Measurements from ENCODE around the gene KHNYN. TPM values are rescaled to one million over a fixed set of nuclear protein-coding genes. Genes with fewer than 3 reads are reported as not detected.
"Not testable (repeated sequence)": the region's sequence is repeated elsewhere in the genome, so short reads cannot be mapped to it uniquely, and the experiment has no call there.

The KHNYN gene
- polyA plus RNA-seq, 1 donor: 38.1 TPM

- DNase-seq (ENCODE audit: low read depth): no peak
Measured at GRCh38 chr14:24437736-24438067, 7.9 kb downstream of the KHNYN start.

DNA sequence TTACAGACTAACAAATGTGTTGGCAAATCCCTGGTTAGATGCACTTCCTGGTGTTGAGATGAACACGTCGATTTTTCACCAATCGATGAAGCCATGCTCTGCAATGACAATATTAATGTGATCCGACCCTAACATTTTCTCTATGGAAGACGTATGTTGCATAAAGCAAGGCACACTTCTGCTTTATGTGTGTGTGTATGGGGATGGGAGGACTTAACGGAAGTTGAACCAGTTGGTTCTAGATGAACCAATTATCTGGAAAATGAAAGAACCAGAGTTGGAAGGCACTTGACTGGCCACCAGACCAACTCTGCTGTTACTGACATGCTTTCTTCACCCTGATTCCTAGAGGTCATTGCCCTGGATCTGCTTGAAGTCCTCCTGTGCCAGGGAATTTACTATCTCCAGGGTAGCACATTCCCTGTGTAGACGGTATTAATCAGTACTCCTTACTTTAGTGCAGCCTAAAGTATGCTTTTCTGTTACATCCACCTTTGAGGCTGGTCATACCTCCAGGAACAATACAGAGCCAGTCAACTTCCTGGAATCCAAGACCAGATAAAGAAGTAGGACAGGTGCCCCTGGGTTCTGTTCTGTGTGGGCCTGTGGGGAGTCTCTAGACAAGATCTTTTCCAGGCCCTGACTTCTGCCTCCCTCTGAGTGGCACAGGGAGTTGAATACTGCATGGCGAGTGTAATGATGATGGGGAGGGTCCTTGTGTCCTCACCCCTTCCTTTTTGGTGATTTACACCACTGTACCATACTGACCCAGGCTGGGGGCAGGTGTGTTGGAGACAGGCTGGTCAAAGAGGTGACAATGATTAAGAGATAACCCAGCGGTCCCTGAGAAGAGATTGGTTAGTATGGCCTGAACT lies 8.7 kb downstream of the KHNYN start:
- no peak for DNase-seq (ENCODE audit: low read depth)

DNA sequence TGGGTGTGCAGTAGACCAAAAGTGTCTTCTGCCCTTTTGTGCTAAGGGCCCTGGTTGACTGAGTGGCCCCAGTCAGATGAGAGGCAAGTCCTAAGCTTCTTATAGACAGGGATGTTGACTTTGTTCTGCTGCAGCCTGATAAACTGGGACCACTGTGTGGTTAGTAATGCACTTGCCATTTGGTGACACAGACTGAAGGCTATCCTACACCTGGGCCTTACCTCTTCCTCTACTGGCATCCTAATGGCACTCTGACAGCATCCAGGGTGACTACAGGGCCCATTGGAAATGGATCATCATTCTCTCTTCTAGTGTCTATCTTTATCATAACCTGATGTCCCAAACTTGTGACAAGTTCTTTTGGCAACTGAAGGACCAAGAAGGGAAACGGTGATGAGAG lies 9.5 kb downstream of the KHNYN start:
- no peak for DNase-seq (ENCODE audit: low read depth)

- DNase-seq (ENCODE audit: low read depth): no peak
Measured at GRCh38 chr14:24439830-24440605, 10.3 kb downstream of the KHNYN start.

GRCh38 chr14:24440606-24441399 lies 11.0 kb downstream of the KHNYN start:
- no peak for DNase-seq (ENCODE audit: low read depth)

- DNase-seq (ENCODE audit: low read depth): no peak
Measured at GRCh38 chr14:24441485-24441884, 11.7 kb downstream of the KHNYN start.

- DNase-seq (ENCODE audit: low read depth): no peak
Measured at GRCh38 chr14:24441904-24442239, 12.1 kb downstream of the KHNYN start.

DNA sequence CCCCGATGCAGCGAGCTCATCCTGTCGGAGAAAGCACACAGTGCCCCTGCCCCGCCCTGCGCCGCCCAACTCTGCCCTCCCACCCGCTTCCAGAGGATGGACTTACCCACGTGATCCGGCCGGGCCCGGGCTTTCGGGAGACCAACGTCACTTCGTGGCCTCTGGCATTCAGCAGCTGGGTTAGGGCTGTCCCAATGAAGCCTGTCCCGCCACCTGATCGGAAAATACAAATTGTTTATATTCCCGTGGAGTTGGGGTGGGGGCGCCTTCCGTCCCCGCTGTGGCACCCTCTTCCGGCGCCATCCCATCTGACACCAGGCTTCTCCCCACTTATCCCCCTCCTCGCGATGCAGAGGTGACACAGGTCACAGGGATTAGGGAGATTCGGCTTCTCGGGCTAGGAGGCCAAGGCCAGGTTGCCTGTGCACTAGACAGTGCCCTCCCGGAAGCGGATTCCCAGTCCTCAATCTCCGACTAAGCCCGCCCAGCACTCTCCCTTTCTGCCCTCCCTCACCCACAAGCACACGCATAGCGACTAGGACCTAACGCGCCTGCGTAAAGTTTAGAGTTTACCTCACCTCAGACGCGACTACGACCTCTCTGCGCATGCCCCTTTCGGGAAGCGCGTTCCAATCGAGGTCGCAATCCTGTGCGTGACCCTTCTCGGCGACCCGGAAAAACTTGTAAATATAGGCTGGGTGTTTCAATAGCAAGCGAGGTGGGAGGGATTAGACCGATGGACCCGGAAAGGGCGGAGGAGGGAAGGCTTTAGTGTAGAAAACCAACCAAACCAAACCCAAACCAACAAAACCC lies 12.7 kb downstream of the KHNYN start, which contains the start of gene SDR39U1:
TSS of gene SDR39U1 (minus strand) at position 537 of the 813 bp plus-strand sequence. CDS start at position 530, 7 bp downstream.
- peak; percentile 100 for DNase-seq (ENCODE audit: low read depth)

DNA sequence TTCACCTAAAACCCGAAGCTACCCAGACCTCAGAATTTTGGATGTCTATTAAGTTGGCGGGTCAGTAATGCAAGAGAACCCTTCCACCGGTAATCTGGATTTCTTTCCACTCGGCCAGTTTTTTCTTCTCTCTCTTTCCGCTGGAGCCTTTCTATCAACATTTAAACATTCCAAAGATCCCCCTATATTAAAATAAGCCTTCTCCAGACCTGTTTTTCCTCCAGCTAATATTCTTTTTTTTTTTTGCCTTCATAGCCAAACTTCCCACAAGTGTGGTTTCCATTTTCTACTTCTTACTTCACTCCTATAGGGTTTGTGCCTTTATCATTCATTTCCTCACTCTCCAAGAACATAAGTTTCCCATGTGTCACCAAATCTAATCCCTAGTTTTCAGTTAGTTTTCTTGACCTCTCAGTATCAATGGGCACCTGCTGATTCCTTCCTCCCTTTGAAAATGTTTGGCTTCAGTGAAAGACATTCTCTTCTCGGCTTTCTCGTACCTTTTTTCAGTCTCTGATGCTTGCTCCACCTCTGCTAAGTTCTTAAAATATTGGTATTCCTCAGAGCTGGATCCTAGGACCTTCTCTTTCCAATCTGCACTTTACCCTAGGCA lies 13.4 kb downstream of the KHNYN start:
- DNase-seq (ENCODE audit: low read depth): no peak

GRCh38 chr14:24450828-24451227 lies 21.1 kb downstream of the KHNYN start:
- not testable (repeated sequence) for DNase-seq (ENCODE audit: low read depth)

DNA sequence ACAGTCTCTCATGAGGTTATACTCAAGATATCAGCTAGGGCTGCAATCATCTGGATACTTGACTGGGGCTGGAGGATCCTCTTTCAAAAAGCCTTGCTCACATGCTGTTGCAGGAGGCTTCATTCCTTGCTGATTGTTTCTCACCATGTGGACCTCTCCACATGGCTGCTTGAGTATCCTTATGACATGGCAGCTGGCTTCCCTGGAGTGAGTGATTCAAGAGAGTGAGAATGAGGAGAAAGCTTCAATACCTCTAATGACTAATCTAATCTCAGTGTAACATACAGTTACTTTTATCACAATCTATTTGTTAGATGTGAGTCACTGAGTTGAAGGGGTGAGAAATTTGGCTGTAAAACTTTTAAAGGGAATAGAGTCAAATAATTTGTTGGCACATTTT lies 27.2 kb downstream of the KHNYN start:
- no peak for DNase-seq (ENCODE audit: low read depth)

GRCh38 chr14:24458736-24459135 lies 29.0 kb downstream of the KHNYN start:
- no peak for DNase-seq (ENCODE audit: low read depth)

- no peak for DNase-seq (ENCODE audit: low read depth)
Measured at GRCh38 chr14:24459331-24459730, 29.6 kb downstream of the KHNYN start.

- no peak for DNase-seq (ENCODE audit: low read depth)
Measured at GRCh38 chr14:24461336-24461735, 31.6 kb downstream of the KHNYN start.

GRCh38 chr14:24463017-24463883 lies 33.5 kb downstream of the KHNYN start:
- no peak for DNase-seq (ENCODE audit: low read depth)

DNA sequence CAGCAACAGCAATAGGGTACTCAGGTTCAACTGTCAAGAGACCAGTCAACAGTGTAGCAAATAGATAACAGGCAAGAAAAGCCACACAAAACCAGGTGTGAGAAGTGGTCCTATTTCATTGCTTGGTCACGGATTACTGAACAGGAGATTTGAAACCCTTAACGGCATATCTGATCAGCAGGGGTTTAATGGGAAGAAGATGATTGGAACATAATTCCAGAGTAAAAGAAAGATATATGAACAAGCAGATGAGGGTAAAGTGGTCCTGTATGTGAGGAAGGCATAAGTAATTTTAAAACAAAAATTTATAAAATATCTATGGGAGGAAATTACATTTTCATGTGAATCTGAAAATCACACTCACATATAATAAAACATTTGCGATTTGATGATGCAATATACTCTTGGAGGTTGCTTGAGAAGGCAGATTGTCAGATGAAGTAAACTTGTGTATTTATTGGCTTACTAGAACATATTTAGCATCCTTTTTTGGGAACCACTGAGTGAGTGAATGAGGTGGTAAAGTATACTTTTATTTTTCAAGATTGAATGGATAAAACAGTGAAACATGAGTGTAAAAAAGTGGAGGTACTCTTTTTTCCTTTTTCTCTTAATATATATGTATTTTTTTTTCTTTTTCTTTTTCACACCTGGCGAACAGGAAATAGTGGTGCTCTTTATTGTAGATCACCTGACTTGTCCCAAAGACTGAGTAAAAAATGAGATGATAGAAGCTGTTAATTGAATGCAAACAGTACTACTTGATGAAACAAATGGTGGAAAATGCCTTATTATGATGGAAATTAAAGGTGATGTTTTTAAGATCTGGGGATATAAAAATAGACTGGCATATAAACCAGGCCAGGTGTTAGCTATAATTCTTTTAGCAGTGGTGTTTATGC lies 34.4 kb downstream of the KHNYN start:
- no peak for DNase-seq (ENCODE audit: low read depth)

DNA sequence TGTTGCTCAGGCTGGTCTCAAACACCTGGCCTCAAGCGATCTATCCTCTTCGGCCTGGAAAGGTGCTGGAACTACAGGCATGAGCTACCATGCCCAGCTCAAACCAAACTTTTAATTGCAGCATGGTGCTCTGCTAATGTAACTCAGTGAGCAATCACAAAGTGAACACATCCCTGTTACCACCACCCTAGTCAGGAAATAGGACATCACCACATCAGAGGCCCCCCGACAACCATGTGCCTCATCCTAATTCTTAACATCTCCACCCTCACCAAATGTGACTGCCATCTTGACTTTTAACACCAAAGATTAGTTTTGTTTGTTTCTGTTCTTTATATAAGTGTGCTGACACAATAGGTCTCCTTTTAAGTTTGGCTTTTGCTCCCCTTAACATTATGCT lies 35.6 kb downstream of the KHNYN start:
- DNase-seq (ENCODE audit: low read depth): no peak

DNA sequence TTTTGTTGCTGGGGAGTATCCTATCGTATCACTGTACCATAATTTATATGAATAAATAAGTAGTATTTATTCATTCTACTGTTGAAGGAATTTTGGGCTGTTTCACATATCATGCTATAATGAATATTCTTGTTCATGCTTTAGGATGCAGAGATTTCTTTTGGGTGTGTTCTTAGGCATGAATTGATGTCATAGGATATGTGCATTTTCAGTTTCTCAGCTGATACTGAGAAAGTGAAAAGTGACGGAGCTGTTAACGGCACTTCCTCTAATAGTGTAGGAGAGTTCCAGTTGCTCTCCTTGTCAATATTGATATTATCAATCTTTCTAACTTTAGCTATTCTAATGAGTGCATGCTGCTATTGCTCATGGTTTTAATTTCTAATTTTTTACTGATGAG lies 36.1 kb downstream of the KHNYN start:
- no peak for DNase-seq (ENCODE audit: low read depth)

DNA sequence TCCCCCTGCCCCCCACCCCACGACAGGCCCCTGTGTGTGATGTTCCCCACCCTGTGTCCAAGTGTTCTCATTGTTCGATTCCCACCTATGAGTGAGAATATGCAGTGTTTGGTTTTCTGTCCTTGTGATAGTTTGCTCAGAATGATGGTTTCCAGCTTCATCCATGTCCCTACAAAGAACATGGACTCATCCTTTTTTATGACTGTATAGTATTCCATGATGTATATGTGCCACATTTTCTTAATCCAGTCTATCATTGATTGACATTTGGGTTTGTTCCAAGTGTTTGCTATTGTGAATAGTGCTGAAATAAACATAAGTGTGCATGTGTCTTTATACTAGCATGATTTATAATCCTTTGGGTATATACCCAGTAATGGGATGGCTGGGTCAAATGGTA lies 40.7 kb downstream of the KHNYN start:
- not testable (repeated sequence) for DNase-seq (ENCODE audit: low read depth)
